IMR-90 (cell line): ENCODE results near the gene ATP5PB.

Source experiments
- CEBPB ChIP-seq: IDR thresholded peaks from 2 replicates; pipeline ENCODE4 v1.6.1; 2012; ENCODE audit warnings: low read depth, low read length, improper control_type of control experiment
- CHD1 ChIP-seq: IDR thresholded peaks from 2 replicates; pipeline ENCODE4 v1.6.1; 2012; ENCODE audit warnings: low read depth, low read length, improper control_type of control experiment
- FOS ChIP-seq: fragments of 150-350 bp; IDR thresholded peaks from 2 replicates; pipeline ENCODE4 v1.6.1; 2016; ENCODE audit warnings: low read depth, low read length
- MAFK ChIP-seq: IDR thresholded peaks from 2 replicates; pipeline ENCODE4 v1.6.1; 2012; ENCODE audit warnings: low read depth, low read length, improper control_type of control experiment
- MAZ ChIP-seq: IDR thresholded peaks from 2 replicates; pipeline ENCODE4 v1.6.1; 2012; ENCODE audit warnings: low read depth, mild to moderate bottlenecking, low read length, improper control_type of control experiment, moderate library complexity, borderline replicate concordance
- MXI1 ChIP-seq: IDR thresholded peaks from 2 replicates; pipeline ENCODE4 v1.6.1; 2012; ENCODE audit warnings: low read depth, mild to moderate bottlenecking, low read length, moderate library complexity, borderline replicate concordance
- NFE2L2 ChIP-seq: fragments of 150-350 bp; IDR thresholded peaks from 2 replicates; pipeline ENCODE4 v1.6.1; 2016; ENCODE audit warnings: low read depth, mild to moderate bottlenecking, low read length
- POLR2A ChIP-seq: IDR thresholded peaks from 2 replicates; pipeline ENCODE4 v1.6.1; 2012; ENCODE audit warnings: mild to moderate bottlenecking, low read depth, low read length
- RAD21 ChIP-seq: IDR thresholded peaks from 2 replicates; pipeline ENCODE4 v1.6.1; 2012; ENCODE audit warnings: low read length, improper control_type of control experiment
- RCOR1 ChIP-seq: IDR thresholded peaks from 2 replicates; pipeline ENCODE4 v1.6.1; 2012; ENCODE audit warnings: mild to moderate bottlenecking, low read length, improper control_type of control experiment; ENCODE audit not compliant: insufficient replicate concordance
- RFX5 ChIP-seq: IDR thresholded peaks from 2 replicates; pipeline ENCODE4 v1.8.0; 2012; ENCODE audit warnings: low read depth, mild to moderate bottlenecking, low read length, moderate library complexity
- SMC3 ChIP-seq: fragments of 150-350 bp; IDR thresholded peaks from 2 replicates; pipeline ENCODE4 v1.6.1; 2016; ENCODE audit warnings: low read depth, mild to moderate bottlenecking, antibody characterized with exemption, low read length, moderate library complexity
- TF ChIP-seq, protein P1 (sequence below): fragments of 150-350 bp; IDR thresholded peaks from 2 replicates; pipeline ENCODE4 v1.6.1; 2017; ENCODE audit warnings: mild to moderate bottlenecking, antibody characterized with exemption, low read length, low read depth
- TF ChIP-seq, protein P2 (sequence below): conservative IDR thresholded peaks from 2 replicates; pipeline ENCODE4 v1.5.1; 2012; ENCODE audit warnings: mild to moderate bottlenecking, low read depth, low read length, improper control_type of control experiment

DNA sequence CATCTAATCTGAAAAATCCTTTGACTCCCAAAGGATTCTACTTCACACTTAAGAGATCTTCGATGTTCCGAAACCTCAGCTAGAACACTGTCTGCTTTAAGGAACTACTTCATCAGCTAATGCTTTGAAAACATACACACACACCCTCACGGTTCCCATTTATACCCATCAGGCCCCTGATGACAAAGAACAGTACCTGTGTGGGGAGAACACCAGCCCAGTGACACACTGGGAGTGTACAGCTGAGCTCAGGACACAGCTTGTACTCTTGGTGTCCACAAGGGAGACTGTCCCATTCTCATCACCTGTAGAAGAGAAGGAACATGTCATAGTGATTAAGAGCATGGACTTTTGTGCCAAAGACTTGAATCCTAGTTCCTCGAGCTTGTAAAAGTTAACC is 6.8 kb upstream of the ATP5PB start:
- TF ChIP-seq, protein P1, sequence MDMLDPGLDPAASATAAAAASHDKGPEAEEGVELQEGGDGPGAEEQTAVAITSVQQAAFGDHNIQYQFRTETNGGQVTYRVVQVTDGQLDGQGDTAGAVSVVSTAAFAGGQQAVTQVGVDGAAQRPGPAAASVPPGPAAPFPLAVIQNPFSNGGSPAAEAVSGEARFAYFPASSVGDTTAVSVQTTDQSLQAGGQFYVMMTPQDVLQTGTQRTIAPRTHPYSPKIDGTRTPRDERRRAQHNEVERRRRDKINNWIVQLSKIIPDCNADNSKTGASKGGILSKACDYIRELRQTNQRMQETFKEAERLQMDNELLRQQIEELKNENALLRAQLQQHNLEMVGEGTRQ = no peak
- TF ChIP-seq MAZ (no peak), RCOR1 (no peak), MXI1 (no peak), POLR2A (no peak), RFX5 (no peak), NFE2L2 (no peak), RAD21 (no peak), SMC3 (no peak), CEBPB (no peak), CHD1 (no peak), FOS (no peak), MAFK (no peak)
- TF ChIP-seq, protein P2, sequence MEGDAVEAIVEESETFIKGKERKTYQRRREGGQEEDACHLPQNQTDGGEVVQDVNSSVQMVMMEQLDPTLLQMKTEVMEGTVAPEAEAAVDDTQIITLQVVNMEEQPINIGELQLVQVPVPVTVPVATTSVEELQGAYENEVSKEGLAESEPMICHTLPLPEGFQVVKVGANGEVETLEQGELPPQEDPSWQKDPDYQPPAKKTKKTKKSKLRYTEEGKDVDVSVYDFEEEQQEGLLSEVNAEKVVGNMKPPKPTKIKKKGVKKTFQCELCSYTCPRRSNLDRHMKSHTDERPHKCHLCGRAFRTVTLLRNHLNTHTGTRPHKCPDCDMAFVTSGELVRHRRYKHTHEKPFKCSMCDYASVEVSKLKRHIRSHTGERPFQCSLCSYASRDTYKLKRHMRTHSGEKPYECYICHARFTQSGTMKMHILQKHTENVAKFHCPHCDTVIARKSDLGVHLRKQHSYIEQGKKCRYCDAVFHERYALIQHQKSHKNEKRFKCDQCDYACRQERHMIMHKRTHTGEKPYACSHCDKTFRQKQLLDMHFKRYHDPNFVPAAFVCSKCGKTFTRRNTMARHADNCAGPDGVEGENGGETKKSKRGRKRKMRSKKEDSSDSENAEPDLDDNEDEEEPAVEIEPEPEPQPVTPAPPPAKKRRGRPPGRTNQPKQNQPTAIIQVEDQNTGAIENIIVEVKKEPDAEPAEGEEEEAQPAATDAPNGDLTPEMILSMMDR = no peak
